K562 treated with DMSO at 1 percent for 48 hours (cell line): ENCODE measurements around the gene PRDM4. TPM values are rescaled to one million over a fixed set of nuclear protein-coding genes. Genes with fewer than 3 reads are reported as not detected.

Source experiments
- total RNA-seq: library from RNA; unstranded; fragments of 300-600 nt; gene quantifications from 2 replicates; pipeline ENCODE4 v1.2.3, GENCODE V29; 2022; ENCODE audit warnings: low replicate concordance; ENCODE audit errors: extremely low read depth

The PRDM4 gene
- total RNA-seq: not detected in 2 replicates

GRCh38 chr12:107760809-107761501 lies at the start of gene PRDM4:
Gene PRDM4, minus strand, starts transcription at chr12:107761137. Its CDS starts 622 bp downstream, at chr12:107760515.

GRCh38 chr12:107774349-107775029 lies 13.6 kb upstream of the PRDM4 start, which contains the start of gene ASCL4:
Gene ASCL4, plus strand, starts transcription at chr12:107774704. Its CDS starts 515 bp downstream, at chr12:107775219.

GRCh38 chr12:107685360-107686248 lies 75.3 kb downstream of the PRDM4 start, which contains the start of gene PWP1:
Gene PWP1, plus strand, starts transcription at chr12:107685799. Its CDS starts 101 bp downstream, at chr12:107685900.

Other genes starting within 250 kb of the PRDM4 start
- gene PWP1, start 75.3 kb downstream of the PRDM4 start, total RNA-seq: not detected in 2 replicates
- gene ASCL4, start 13.6 kb upstream of the PRDM4 start, total RNA-seq: not detected in 2 replicates